K562 (cell line): ENCODE results near the gene MED16. TPM values are rescaled to one million over a fixed set of nuclear protein-coding genes. Genes with fewer than 3 reads are reported as not detected.
A peak's percentile ranks its signal among the peaks of the same experiment; 100 is the strongest.

ENCODE experiments used
- ATAC-seq: fragments of 200-7000 bp; cut with Tn5 transposase; 3 replicates; pipeline ENCODE4 v1.9.1; 2020; ENCODE audit warnings: moderate library complexity
- BruUV-seq: library from RNA; stranded (reverse); fragments of 400-500 nt; replicated peaks from 2 replicates; lab custom pipeline; 2021; lab: Mats Ljungman, UMichigan
- CTCF ChIA-PET: fragments of 300-600 bp; formaldehyde crosslinking; extraction: SDS; loops from one replicate; lab custom pipeline; 2021; ENCODE audit warnings: low intra/inter-chr PET ratio; lab: Yijun Ruan, JAX
- POLR2A ChIA-PET: fragments of 300-600, 350-650 bp; sonication (Branson Sonifier 250); formaldehyde crosslinking; extraction: SDS; loops from one replicate; lab custom pipeline; 2021; ENCODE audit warnings: antibody characterized with exemption, inconsistent platforms; lab: Yijun Ruan, JAX
- DNase-seq, 4 experiments: peaks; one replicate each; pipeline versions ENCODE4 v3.0.0 to v3.0.0-alpha.2; 2011 to 2018; ENCODE audit warnings: low spot score in 3 of 4, mixed read lengths in 3 of 4; ENCODE audit errors: extremely low read depth in 1 of 4
- FAIRE-seq: peaks from 2 replicates; lab custom pipeline; 2011; peaks lifted over from hg19 to GRCh38; lab: Jason Lieb, UNC
- H2AFZ ChIP-seq: 2 replicates; pipeline ENCODE4 v1.6.0; 2011; ENCODE audit warnings: low read depth, low read length, control low read depth, inconsistent platforms
- H3K27ac ChIP-seq: fragments of 200-600 bp; 3 replicates; pipeline ENCODE4 v1.8.0; 2011; ENCODE audit warnings: low read depth, mild to moderate bottlenecking, control low read depth, inconsistent platforms, low read length, moderate library complexity, mixed read lengths; ENCODE audit errors: extremely low read depth
- H3K27me3 ChIP-seq, 2 experiments: fragments of 300-600 bp in 1 of 2; 2 replicates in 1 of 2; 3 replicates in 1 of 2; pipeline versions ENCODE4 v1.6.0 to v1.8.0; 2011; ENCODE audit warnings: inconsistent platforms in 2 of 2, low read length in 2 of 2, mild to moderate bottlenecking in 1 of 2, mixed read lengths in 1 of 2, moderate library complexity in 1 of 2; ENCODE audit not compliant: control insufficient read depth in 2 of 2, insufficient read depth in 2 of 2
- H3K36me3 ChIP-seq: fragments of 300-600 bp; 3 replicates; pipeline ENCODE4 v1.8.0; 2011; ENCODE audit warnings: mild to moderate bottlenecking, low read length, inconsistent platforms; ENCODE audit not compliant: control insufficient read depth, insufficient read depth
- H3K4me1 ChIP-seq, 2 experiments: fragments of 200-600 bp in 1 of 2; replicated peaks in 1 of 2; 2 replicates in 1 of 2; 3 replicates in 1 of 2; pipeline versions ENCODE4 v1.5.1 to v1.8.0; 2011; ENCODE audit warnings: inconsistent platforms in 2 of 2, low read length in 2 of 2, mild to moderate bottlenecking in 1 of 2, mixed read lengths in 1 of 2, moderate library complexity in 1 of 2; ENCODE audit not compliant: control insufficient read depth in 2 of 2, insufficient read depth in 2 of 2
- H3K4me2 ChIP-seq: 2 replicates; pipeline ENCODE4 v1.6.1; 2011; ENCODE audit warnings: low read length, control low read depth, inconsistent platforms, mixed read lengths; ENCODE audit not compliant: insufficient read depth
- H3K4me3 ChIP-seq: fragments of 200-600 bp; sonication (generic), shearing (Covaris generic); 2 replicates; pipeline ENCODE4 v1.5.1; 2016; ENCODE audit warnings: control low read depth, inconsistent platforms
- H3K79me2 ChIP-seq: fragments of 200-600 bp; 3 replicates; pipeline ENCODE4 v1.8.0; 2011; ENCODE audit warnings: low read length, inconsistent platforms; ENCODE audit not compliant: control insufficient read depth, insufficient read depth
- H3K9ac ChIP-seq, 2 experiments: 2 replicates each; pipeline versions ENCODE4 v1.6.0 to v1.6.1; 2011; ENCODE audit warnings: low read depth in 2 of 2, low read length in 2 of 2, control low read depth in 1 of 2, inconsistent platforms in 1 of 2, mild to moderate bottlenecking in 1 of 2, mixed read lengths in 1 of 2; ENCODE audit not compliant: insufficient read depth in 1 of 2
- H3K9me1 ChIP-seq: one replicate; pipeline ENCODE4 v1.6.0; 2011; ENCODE audit warnings: inconsistent platforms, mild to moderate bottlenecking, low read length, moderate library complexity; ENCODE audit not compliant: control insufficient read depth, insufficient read depth
- H3K9me3 ChIP-seq: replicated peaks from 2 replicates; pipeline ENCODE4 v1.5.1; 2011; ENCODE audit warnings: low read depth, low read length, inconsistent platforms; ENCODE audit not compliant: control insufficient read depth, insufficient read depth
- H4K20me1 ChIP-seq: replicated peaks from 2 replicates; pipeline ENCODE4 v1.6.1; 2011; ENCODE audit warnings: low read length, inconsistent platforms, mixed read lengths; ENCODE audit not compliant: control insufficient read depth, insufficient read depth
- ADNP ChIP-seq: fragments of 200-800 bp; sonication (Bioruptor generic); IDR thresholded peaks from 2 replicates; pipeline ENCODE4 v1.6.1; 2016; ENCODE audit warnings: missing genetic modification characterization, missing compliant biosample characterization
- CEBPB ChIP-seq: fragments of 450-650 bp; IDR thresholded peaks from 2 replicates; pipeline ENCODE4 v1.6.1; 2016; ENCODE audit warnings: missing genetic modification characterization, missing compliant biosample characterization
- JUND ChIP-seq, 2 experiments: IDR thresholded peaks; 2 replicates in 1 of 2; 3 replicates in 1 of 2; pipeline ENCODE4 v1.6.1; 2011; ENCODE audit warnings: borderline replicate concordance in 2 of 2, low read depth in 2 of 2, low read length in 2 of 2, improper control_type of control experiment in 1 of 2, missing biosample characterization in 1 of 2, missing genetic modification characterization in 1 of 2, missing genetic modification reagents in 1 of 2
- KAT2B ChIP-seq: IDR thresholded peaks from one replicate; pipeline ENCODE4 v1.6.1; 2012; ENCODE audit warnings: low read depth, mild to moderate bottlenecking, control low read depth, inconsistent platforms, low read length, moderate library complexity
- MAZ ChIP-seq, 2 experiments: fragments of 450-650 bp in 1 of 2; sonication (generic) in 1 of 2; formaldehyde crosslinking; IDR thresholded peaks in 1 of 2; conservative IDR thresholded peaks in 1 of 2; 2 replicates each; pipeline versions ENCODE4 v1.4.0 to v1.5.0; 2020; ENCODE audit warnings: mild to moderate bottlenecking in 1 of 2, missing genetic modification reagents in 1 of 2
- MIER1 ChIP-seq: fragments of 450-650 bp; IDR thresholded peaks from 2 replicates; pipeline ENCODE4 v1.6.1; 2016; ENCODE audit warnings: antibody characterized with exemption, mild to moderate bottlenecking, low read depth
- NFYB ChIP-seq: IDR thresholded peaks from 2 replicates; pipeline ENCODE4 v1.6.1; 2011; ENCODE audit warnings: mild to moderate bottlenecking, moderate library complexity; ENCODE audit not compliant: insufficient read length; ENCODE audit errors: extremely low read depth
- PPARD ChIP-seq: fragments of 250-450 bp; sonication (Bioruptor Pico); IDR thresholded peaks from 2 replicates; pipeline ENCODE4 v1.8.0; 2022; ENCODE audit warnings: inconsistent platforms, mild to moderate bottlenecking, moderate library complexity
- TAF7 ChIP-seq: fragments of 450-650 bp; IDR thresholded peaks from 2 replicates; pipeline ENCODE4 v1.6.1; 2016; ENCODE audit warnings: missing genetic modification characterization, missing compliant biosample characterization
- TAF9B ChIP-seq: fragments of 450-650 bp; IDR thresholded peaks from 2 replicates; pipeline ENCODE4 v1.6.1; 2018; ENCODE audit warnings: mild to moderate bottlenecking; ENCODE audit not compliant: partially characterized antibody
- ZNF124 ChIP-seq: sonication (generic); formaldehyde crosslinking; IDR thresholded peaks from 2 replicates; pipeline ENCODE4 v1.8.1; 2022; ENCODE audit warnings: missing genetic modification reagents
- ZNF589 ChIP-seq: fragments of 200-800 bp; sonication (Bioruptor generic); IDR thresholded peaks from 2 replicates; pipeline ENCODE4 v1.6.1; 2016; ENCODE audit warnings: low read depth, missing genetic modification characterization, missing compliant biosample characterization
- WGBS: fragments of 100-300 bp; shearing (Covaris generic); methylation state at CpG from one replicate; pipeline ENCODE4 v1.1.6; 2016; ENCODE audit warnings: low coverage, mixed read lengths; ENCODE audit not compliant: insufficient coverage; ENCODE audit errors: missing lambda C conversion rate; 5-methylcytosine and 5-hydroxymethylcytosine counted together
- in situ Hi-C: fragments of 300-500 bp; cut with MboI; formaldehyde crosslinking; loops from 4 replicates; pipeline ENCODE4 v1.15.0; 2018; ENCODE audit warnings: inconsistent platforms, mixed read lengths
- intact Hi-C: fragments of 100-400 bp; cut with micrococcal nuclease; formaldehyde crosslinking; loops from 2 replicates; pipeline ENCODE4 v1.14.2; 2022
- polyA plus RNA-seq, 8 experiments: library from polyadenylated mRNA; depleted of rRNA in 4 of 8; stranded (reverse) in 5 of 8; unstranded in 3 of 8; fragments of >200 nt; fragmentation: Nextera tagmentation in 2 of 8; fragmentation: Illumina TruSeq in 1 of 8; extraction: Ambion mirVana in 2 of 8; extraction: Trizol in 1 of 8; gene quantifications; 2 replicates each; pipeline versions ENCODE4 v1.2.1 to v1.2.3, GENCODE V29; 2011 to 2014; ENCODE audit warnings: inconsistent platforms in 1 of 8, missing spikeins in 1 of 8
- total RNA-seq, 7 experiments: library from RNA; depleted of rRNA in 6 of 7; stranded (reverse); fragments of >200 nt in 6 of 7; fragmentation: Illumina TruSeq in 2 of 7; extraction: Trizol in 2 of 7; gene quantifications; 2 replicates each; pipeline versions ENCODE4 v1.2.1 to v1.2.3, GENCODE V29; 2011 to 2021; ENCODE audit warnings: low replicate concordance in 1 of 7
- TF ChIP-seq, protein P1 (sequence below): fragments of 450-650 bp; IDR thresholded peaks from 2 replicates; pipeline ENCODE4 v1.6.1; 2018; ENCODE audit not compliant: partially characterized antibody
- TF ChIP-seq, protein P2 (sequence below): sonication (generic); formaldehyde crosslinking; IDR thresholded peaks from 2 replicates; pipeline ENCODE4 v1.8.1; 2023; ENCODE audit warnings: mild to moderate bottlenecking, missing genetic modification reagents

Gene MED16
- total and polyA plus RNA-seq, 9 of the 15 experiments (the other 6 are each of a cell fraction or from before 2014, with no cell fraction given): 0.89 to 59.9 (median 8.6) TPM

DNA sequence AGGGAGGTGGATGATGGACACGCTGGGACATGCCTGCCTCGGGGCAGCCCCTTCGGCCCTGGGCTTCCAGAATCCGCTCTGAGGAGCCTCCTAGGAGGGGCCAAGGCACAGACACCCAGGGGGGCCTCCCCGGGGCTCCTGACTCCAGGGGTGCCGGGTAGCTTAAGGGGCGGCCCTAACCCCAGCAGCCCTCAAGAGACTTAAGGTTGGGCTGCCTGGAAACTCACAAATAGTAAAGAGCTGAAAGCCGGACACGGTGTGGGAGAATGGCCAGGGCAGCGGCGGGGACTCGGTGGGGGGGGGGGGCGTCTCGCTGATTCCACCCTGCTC, 40.5 kb upstream of the MED16 start (continued):
- TF ChIP-seq, protein P1, sequence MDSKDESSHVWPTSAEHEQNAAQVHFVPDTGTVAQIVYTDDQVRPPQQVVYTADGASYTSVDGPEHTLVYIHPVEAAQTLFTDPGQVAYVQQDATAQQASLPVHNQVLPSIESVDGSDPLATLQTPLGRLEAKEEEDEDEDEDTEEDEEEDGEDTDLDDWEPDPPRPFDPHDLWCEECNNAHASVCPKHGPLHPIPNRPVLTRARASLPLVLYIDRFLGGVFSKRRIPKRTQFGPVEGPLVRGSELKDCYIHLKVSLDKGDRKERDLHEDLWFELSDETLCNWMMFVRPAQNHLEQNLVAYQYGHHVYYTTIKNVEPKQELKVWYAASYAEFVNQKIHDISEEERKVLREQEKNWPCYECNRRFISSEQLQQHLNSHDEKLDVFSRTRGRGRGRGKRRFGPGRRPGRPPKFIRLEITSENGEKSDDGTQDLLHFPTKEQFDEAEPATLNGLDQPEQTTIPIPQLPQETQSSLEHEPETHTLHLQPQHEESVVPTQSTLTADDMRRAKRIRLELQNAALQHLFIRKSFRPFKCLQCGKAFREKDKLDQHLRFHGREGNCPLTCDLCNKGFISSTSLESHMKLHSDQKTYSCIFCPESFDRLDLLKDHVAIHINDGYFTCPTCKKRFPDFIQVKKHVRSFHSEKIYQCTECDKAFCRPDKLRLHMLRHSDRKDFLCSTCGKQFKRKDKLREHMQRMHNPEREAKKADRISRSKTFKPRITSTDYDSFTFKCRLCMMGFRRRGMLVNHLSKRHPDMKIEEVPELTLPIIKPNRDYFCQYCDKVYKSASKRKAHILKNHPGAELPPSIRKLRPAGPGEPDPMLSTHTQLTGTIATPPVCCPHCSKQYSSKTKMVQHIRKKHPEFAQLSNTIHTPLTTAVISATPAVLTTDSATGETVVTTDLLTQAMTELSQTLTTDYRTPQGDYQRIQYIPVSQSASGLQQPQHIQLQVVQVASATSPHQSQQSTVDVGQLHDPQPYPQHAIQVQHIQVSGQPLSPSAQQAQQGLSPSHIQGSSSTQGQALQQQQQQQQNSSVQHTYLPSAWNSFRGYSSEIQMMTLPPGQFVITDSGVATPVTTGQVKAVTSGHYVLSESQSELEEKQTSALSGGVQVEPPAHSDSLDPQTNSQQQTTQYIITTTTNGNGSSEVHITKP: no peak
- TF ChIP-seq ZNF124 (no peak), NFYB (no peak)

DNA sequence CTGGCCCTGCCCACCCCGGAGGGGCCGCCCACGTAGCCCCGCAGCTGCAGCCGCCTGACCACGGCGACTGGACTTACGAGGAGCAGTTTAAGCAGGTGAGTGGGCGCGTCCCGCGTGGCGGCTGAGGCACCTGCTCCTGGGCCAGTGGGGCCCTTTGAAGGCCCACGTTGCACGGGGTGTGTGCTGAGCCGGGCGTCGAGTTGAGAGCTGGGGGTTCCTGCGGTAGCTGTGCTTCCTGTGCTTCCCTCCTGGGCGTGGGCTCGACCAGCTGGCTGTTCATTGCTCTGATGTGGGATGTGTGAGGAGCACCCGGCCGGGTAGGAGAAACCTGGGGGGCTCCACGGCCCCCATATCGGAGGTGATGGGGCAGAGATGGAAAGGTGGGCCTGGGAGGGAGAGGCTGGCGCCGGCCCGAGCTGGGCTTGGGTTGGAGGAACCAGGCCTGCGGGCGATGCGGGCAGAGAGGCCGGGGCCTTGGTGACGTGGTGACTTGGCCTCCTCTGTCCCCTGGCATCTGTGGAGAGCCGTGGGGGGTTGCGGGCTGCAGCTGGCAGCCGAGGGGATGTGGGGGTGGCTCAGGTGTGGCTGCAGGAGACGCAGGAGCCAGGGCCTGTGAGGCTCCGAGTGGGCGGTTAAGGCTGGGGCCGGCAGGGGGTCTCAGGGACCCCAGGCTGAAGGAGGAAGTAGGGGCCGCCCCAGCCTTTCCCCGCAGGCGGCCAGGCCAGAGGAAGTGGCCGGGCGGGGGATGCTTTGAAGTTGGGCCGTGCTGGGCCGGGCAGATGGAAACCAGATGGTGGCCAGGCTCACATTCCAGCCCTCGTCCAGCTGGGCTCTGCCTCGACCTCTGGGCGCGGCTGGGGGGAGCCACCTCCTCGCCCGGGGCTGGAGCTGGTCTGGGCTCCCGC, 39.9 kb upstream of the MED16 start:
- 86% methylated on average over 30 of the region's 54 CpGs for WGBS
- no peak for FAIRE-seq
- CTCF ChIA-PET: no interaction called here
- no peak overlapping the region for H2AFZ ChIP-seq
- no peak overlapping the region for H3K4me3 ChIP-seq
- H3K4me1 ChIP-seq: peaks cover 0 to 51% of the 10 kb centered on the region in 2 experiments; a peak in 3 of 5 replicates
- H3K27ac ChIP-seq: no peak overlapping the region
- peaks cover 3% of the 10 kb centered on the region; the same call in 1 of the 2 replicates for H4K20me1 ChIP-seq
- POLR2A ChIA-PET: interaction anchor here (0.8 to 1.6 kb wide), 3 partner anchors 9 to 16 kb away, joined by 4 to 5 read pairs (median 4); no protein-coding TSS in a partner anchor
- no peak for DNase-seq
- H3K36me3 ChIP-seq: peaks cover 85% of the 10 kb centered on the region; the same call in 2 of the 3 replicates
- H3K79me2 ChIP-seq: peaks cover 75% of the 10 kb centered on the region
- no peaks in the 10 kb centered on the region for H3K9me3 ChIP-seq
- BruUV-seq: no TSS peak
- intact Hi-C loops (no loop called here), in situ Hi-C loops (no loop called here)
- H3K27me3 ChIP-seq: no peaks in the 10 kb centered on the region
- peak overlapping the region in 1 of 2 experiments; percentile 17; a peak in 2 of 4 replicates for H3K9ac ChIP-seq
- ATAC-seq: no peak
- H3K9me1 ChIP-seq: no peaks in the 10 kb centered on the region
- no peak overlapping the region for H3K4me2 ChIP-seq
- no peak for TF ChIP-seq JUND (IDR thresholded peaks at IDR 0.05; ENCODE audit: borderline replicate concordance, low read depth, low read length)
- TF ChIP-seq JUND (tag; IDR thresholded peaks at IDR 0.05; ENCODE audit: borderline replicate concordance, low read depth, low read length): no peak
- TF ChIP-seq PPARD (CRISPR knock-in tag): no peak
- TF ChIP-seq MAZ (CRISPR knock-in tag; conservative IDR thresholded peaks at IDR 0.05 in 1 of 2, IDR thresholded peaks at IDR 0.05 in 1 of 2): no peak
- no peak for TF ChIP-seq TAF7 (tag)
- TF ChIP-seq, protein P2, sequence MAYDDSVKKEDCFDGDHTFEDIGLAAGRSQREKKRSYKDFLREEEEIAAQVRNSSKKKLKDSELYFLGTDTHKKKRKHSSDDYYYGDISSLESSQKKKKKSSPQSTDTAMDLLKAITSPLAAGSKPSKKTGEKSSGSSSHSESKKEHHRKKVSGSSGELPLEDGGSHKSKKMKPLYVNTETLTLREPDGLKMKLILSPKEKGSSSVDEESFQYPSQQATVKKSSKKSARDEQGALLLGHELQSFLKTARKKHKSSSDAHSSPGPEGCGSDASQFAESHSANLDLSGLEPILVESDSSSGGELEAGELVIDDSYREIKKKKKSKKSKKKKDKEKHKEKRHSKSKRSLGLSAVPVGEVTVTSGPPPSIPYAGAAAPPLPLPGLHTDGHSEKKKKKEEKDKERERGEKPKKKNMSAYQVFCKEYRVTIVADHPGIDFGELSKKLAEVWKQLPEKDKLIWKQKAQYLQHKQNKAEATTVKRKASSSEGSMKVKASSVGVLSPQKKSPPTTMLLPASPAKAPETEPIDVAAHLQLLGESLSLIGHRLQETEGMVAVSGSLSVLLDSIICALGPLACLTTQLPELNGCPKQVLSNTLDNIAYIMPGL (CRISPR knock-in tag): no peak
- TF ChIP-seq MIER1: no peak
- no peak for TF ChIP-seq TAF9B
- no peak for TF ChIP-seq CEBPB
- TF ChIP-seq ZNF589 (CRISPR knock-in tag): no peak
- no peak for TF ChIP-seq ADNP (tag)
- TF ChIP-seq KAT2B: no peak
